NCI-H1417 (cell line): ENCODE data around the gene DNAI4.

Experiments used
- DNase-seq, 3 experiments: peaks; one replicate each; lab custom pipeline; 2025; lab: John Stamatoyannopoulos, UW

The DNAI4 gene

GRCh38 chr1:66764994-66765578 is 159.6 kb downstream of the DNAI4 start:
- DNase-seq, result peak; percentile 47 to 82 (median 67)
